Dendritic cell treated with granulocyte-macrophage colony-stimulating factor and Interleukin-4, amounts not matched to agents 40 ng/mL and 50 ng/mL, for 4 days (primary cell): ENCODE measurements around the gene KLHDC10.
"Not testable (repeated sequence)": the region's sequence is repeated elsewhere in the genome, so short reads cannot be mapped to it uniquely, and the experiment has no call there.

Experiments used
- H3K27ac Mint-ChIP-seq: one replicate; pipeline ENCODE4 v1.8.0; 2022; ENCODE audit warnings: mild to moderate bottlenecking, mixed read lengths
- H3K27me3 Mint-ChIP-seq: one replicate; pipeline ENCODE4 v1.8.0; 2022; ENCODE audit warnings: mild to moderate bottlenecking, mixed read lengths
- H3K36me3 Mint-ChIP-seq: one replicate; pipeline ENCODE4 v1.8.0; 2022; ENCODE audit warnings: low read depth, mixed read lengths
- H3K4me1 Mint-ChIP-seq: one replicate; pipeline ENCODE4 v1.8.0; 2022; ENCODE audit warnings: low read depth, mixed read lengths
- H3K4me3 Mint-ChIP-seq: one replicate; pipeline ENCODE4 v1.8.0; 2022; ENCODE audit warnings: mild to moderate bottlenecking, moderate library complexity, mixed read lengths
- H3K9me3 Mint-ChIP-seq: one replicate; pipeline ENCODE4 v1.8.0; 2022; ENCODE audit warnings: mixed read lengths
- intact Hi-C: fragments of 100-400 bp; cut with micrococcal nuclease; formaldehyde crosslinking; loops from one replicate; pipeline ENCODE4 v1.15.0; 2022

Gene KLHDC10

DNA sequence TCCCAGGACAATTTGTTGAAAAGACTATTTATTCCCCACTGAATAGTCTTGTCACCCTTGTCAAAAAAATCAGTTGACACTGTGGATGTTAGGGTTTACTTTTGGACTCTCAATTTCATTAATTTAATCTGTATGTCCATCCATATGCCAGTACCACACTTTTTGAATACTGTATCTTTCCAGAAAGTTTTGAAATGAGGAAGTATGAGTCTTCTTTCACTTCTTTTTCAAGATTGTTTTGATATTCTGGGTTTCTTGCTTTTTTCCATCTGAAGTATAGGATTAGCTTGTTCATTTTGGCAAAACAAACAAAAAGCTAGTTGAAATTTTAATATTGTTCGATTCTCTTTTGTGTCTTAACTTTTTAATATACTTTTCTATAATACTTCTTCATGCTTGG, 21.7 kb downstream of the KLHDC10 start:
- peak overlapping the region; percentile 21 for H3K27ac Mint-ChIP-seq
- peaks cover 6% of the 10 kb centered on the region for H3K36me3 Mint-ChIP-seq
- intact Hi-C loops, result no loop called here
- peaks cover 27% of the 10 kb centered on the region for H3K4me1 Mint-ChIP-seq
- no peaks in the 10 kb centered on the region for H3K27me3 Mint-ChIP-seq
- no peaks in the 10 kb centered on the region for H3K9me3 Mint-ChIP-seq
- H3K4me3 Mint-ChIP-seq, result no peak overlapping the region

DNA sequence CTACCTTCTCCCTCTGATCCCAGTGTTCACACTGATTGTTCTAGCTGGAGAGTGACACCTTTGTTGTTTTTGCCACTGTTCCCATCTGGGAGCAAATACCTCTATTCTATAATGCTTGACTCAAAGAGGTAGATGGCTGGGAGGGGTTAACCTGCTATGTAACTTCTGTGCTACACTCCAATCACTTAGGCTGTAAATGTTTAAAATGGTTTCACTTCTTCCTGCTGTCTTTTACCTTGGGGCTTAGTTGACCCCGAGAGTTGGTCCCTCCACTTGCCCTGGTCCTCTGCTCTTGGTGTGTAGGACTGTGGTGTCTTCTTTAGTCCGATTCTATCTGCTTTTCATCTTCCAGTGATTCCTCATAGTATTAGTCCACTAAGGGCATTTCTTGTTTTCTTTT, 22.3 kb downstream of the KLHDC10 start:
- H3K9me3 Mint-ChIP-seq, result no peaks in the 10 kb centered on the region
- peaks cover 6% of the 10 kb centered on the region for H3K36me3 Mint-ChIP-seq
- H3K27ac Mint-ChIP-seq, result peak overlapping the region; percentile 21
- H3K27me3 Mint-ChIP-seq, result no peaks in the 10 kb centered on the region
- peaks cover 27% of the 10 kb centered on the region for H3K4me1 Mint-ChIP-seq
- intact Hi-C loops, result no loop called here
- no peak overlapping the region for H3K4me3 Mint-ChIP-seq

DNA sequence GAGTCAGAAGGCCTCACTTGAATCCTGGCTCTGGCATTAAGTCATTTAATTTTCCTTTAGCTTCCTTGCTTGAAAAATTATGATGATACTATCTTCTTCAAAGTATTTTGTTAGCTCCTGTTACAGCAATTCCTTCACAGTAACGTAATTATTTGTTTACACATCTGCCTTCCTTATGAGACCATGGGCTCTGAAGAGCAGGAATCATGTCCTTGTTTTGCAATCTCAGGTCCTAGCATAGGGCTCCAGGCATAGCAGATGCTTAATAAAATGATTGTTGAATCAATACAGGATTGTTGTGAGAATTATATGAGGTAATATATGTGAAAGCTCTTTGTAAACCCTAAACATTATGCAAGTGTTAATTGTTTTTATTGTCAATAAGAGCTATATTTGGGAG, 25.5 kb downstream of the KLHDC10 start:
- H3K27ac Mint-ChIP-seq, result no peak overlapping the region
- no peaks in the 10 kb centered on the region for H3K9me3 Mint-ChIP-seq
- H3K4me3 Mint-ChIP-seq, result no peak overlapping the region
- intact Hi-C loops, result no loop called here
- no peaks in the 10 kb centered on the region for H3K27me3 Mint-ChIP-seq
- H3K36me3 Mint-ChIP-seq, result peaks cover 9% of the 10 kb centered on the region
- peaks cover 36% of the 10 kb centered on the region for H3K4me1 Mint-ChIP-seq

DNA sequence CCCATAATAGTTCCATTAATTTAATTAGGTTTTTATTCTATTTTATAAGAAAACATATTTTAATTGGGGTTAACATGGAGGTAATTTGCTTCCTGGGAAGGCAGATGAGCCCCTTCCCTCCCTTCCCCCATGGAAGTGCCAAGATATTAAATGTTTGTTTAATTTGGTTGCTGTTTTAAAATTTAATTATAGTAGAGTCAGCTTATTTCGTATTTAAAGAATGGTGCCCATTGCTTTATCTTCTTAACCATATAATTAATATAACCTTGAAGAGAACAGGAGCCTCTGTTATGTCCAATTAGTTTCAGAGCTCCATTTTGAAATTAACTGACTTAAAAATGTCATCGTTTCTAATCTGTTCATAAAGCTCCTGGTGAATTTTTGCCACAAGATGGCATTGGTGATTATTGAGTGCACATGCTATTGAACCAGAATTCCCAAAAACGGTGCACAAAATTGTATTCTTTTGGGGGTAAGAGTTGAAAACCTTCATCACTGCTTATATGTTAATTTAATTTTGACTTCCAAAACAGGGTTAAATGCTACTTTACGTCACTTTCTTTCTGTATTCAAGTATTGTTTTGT, 26.0 kb downstream of the KLHDC10 start:
- Mint-ChIP-seq H3K4me1 (peaks cover 30% of the 10 kb centered on the region), H3K4me3 (no peak overlapping the region), H3K27ac (no peak overlapping the region), H3K9me3 (no peaks in the 10 kb centered on the region), H3K36me3 (peaks cover 9% of the 10 kb centered on the region), H3K27me3 (no peaks in the 10 kb centered on the region)
- intact Hi-C loops, result no loop called here

DNA sequence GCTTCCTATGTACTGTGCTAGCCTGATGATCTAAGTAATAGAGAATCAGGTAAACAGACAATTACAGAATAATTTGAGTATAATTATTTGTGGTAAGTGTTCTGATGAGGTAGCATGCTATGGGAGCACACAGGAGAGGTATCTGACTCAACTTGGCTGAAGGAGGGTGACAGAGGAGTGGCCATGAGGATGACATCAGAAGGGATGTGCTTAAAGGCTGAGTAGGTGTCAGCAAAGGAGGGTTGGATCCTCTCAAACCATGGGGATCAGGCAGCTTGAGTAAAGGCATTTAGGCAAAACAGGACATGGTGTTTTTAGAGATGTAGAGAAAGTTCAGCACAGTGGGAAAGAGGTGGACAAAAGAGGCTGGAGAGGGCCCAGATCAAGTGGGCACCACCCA, 29.0 kb downstream of the KLHDC10 start:
- H3K27ac Mint-ChIP-seq, result no peak overlapping the region
- intact Hi-C loops, result no loop called here
- no peak overlapping the region for H3K4me3 Mint-ChIP-seq
- no peaks in the 10 kb centered on the region for H3K27me3 Mint-ChIP-seq
- peaks cover 9% of the 10 kb centered on the region for H3K36me3 Mint-ChIP-seq
- H3K9me3 Mint-ChIP-seq, result no peaks in the 10 kb centered on the region
- peaks cover 14% of the 10 kb centered on the region for H3K4me1 Mint-ChIP-seq

DNA sequence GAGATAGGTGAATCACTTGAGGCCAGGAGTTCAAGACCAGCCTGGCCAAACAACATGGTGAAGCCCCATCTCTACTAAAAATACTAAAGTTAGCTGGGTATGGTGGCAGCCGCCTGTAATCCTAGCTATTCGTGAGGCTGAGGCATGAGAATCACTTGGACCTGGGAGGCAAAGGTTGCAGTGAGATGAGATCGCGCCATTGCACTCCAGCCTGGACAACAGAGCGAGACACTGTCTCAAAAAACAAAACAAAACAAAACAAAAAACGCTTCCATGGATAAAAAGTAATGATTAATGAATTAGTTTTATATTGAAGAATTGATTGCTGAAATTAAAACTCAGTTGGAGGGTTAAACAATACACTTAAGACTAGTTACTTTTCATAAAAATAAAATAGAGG, 32.3 kb downstream of the KLHDC10 start:
- no peaks in the 10 kb centered on the region for H3K9me3 Mint-ChIP-seq
- no peak overlapping the region for H3K27ac Mint-ChIP-seq
- H3K36me3 Mint-ChIP-seq, result peaks cover 9% of the 10 kb centered on the region
- no peaks in the 10 kb centered on the region for H3K27me3 Mint-ChIP-seq
- intact Hi-C loops, result no loop called here
- H3K4me3 Mint-ChIP-seq, result no peak overlapping the region
- H3K4me1 Mint-ChIP-seq, result peaks cover 14% of the 10 kb centered on the region

DNA sequence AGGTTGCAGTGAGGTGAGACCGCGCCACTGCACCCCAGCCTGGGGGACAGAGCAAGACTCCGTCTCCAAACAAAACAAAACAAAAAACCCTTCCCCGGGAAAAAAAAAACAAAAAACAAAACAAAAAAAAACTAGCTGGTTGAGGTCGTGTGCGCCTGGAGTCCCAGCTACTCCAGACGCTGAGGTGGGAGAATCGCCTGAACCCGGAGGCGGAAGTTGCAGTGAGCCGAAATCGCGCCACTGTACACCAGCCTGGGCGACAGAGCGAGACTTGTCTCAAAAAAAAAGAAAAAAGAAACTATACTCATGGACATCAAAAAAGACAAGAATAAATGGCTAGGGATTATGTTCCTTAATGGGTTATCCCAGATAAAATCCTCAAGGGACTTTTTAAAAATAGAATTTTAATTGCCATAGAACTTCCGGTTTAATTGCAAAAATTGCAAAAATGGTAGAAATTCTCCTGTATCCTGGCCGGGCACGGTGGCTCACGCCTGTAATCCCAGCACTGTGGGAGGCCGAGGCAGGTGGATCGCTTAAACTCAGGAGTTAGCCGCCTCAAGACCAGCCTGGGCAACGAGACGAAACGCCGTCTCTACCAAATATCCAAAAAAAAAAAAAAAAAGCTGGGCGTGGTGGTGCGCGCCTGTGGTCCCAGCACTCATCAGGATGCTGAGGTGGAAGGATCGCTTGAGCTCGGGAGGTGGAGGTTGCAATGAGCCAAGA, 37.8 kb downstream of the KLHDC10 start:
- Mint-ChIP-seq H3K4me3 (no peak overlapping the region), H3K27me3 (no peaks in the 10 kb centered on the region), H3K27ac (no peak overlapping the region), H3K4me1 (peaks cover 4% of the 10 kb centered on the region), H3K9me3 (no peaks in the 10 kb centered on the region), H3K36me3 (peaks cover 6% of the 10 kb centered on the region)
- intact Hi-C loops, result no loop called here

DNA sequence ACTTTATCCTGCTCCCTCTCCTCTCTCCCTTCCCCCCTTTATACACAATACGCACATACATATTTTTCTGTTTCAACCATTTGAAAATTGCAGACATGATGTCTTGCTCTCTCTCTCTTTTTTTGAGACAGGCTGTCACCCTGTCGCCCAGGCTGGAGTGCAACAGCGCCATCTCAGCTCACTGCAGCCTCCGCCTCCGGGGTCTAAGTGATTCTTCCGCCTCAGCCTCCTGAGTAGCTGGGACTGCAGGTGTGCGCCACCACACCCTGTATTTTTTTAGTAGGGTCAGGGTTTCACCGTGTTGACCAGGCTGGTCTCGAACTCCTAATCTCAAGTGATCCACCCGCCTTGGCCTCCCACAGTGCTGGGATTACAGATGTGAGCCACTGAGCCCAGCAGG, 38.5 kb downstream of the KLHDC10 start:
- H3K9me3 Mint-ChIP-seq, result no peaks in the 10 kb centered on the region
- H3K4me1 Mint-ChIP-seq, result peaks cover 4% of the 10 kb centered on the region
- H3K27ac Mint-ChIP-seq, result no peak overlapping the region
- peaks cover 6% of the 10 kb centered on the region for H3K36me3 Mint-ChIP-seq
- intact Hi-C loops, result no loop called here
- no peak overlapping the region for H3K4me3 Mint-ChIP-seq
- H3K27me3 Mint-ChIP-seq, result no peaks in the 10 kb centered on the region

DNA sequence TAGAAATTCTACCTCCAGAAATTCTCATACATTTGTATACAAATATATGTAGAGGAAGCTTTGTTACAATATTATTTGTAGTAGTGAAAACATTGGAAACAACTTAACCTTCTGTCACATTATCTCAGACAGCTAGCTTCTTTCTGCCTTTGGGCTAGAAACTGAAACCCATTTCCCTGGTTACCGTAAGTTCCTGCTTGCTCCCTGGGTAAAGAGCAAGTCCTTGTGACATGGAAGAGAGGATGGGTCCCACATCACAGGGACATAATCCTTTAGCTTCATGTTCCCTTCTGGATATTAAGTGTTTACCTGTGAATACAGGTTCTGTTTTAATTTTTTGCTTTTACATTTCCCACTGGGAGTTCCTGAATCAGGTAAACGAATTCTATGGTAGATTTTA, 41.8 kb downstream of the KLHDC10 start:
- Mint-ChIP-seq H3K27ac (no peak overlapping the region), H3K4me3 (no peak overlapping the region), H3K27me3 (no peaks in the 10 kb centered on the region), H3K9me3 (no peaks in the 10 kb centered on the region), H3K4me1 (peaks cover 4% of the 10 kb centered on the region), H3K36me3 (peaks cover 6% of the 10 kb centered on the region)
- intact Hi-C loops, result no loop called here

DNA sequence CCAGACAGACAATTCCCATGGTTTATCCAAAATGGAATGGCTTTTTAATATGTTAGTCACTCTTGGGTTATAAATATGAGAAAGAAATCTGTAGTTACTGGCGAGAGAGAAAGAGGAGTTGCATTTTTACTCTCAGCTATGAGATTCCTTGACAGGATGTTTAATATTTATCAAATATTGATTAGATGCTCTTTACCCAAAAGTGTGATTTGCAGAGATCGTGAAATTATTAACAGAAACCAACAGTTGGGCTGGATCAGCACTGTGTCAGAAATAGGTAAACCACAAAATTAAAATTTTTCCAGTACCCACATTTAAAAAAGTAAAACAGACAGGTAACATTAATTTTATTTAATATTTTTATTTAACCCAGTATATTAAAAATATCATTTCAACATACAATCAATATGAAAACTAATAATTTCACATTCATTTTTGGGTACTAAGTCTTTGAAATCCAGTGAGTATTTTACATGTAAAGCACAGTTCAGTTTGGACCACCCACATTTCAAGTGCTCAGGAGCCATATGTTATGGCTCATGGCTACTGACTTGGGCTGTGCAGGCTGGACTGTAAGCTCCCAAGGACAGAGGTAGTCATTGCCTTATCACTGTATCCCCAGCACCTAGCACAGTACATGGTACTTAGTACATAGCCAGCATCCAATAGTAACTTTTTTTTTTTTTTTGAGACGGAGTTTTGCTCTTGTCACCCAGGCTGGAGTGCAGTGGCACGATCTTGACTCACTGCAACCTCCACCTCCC, 42.5 kb downstream of the KLHDC10 start:
- intact Hi-C loops, result no loop called here
- peaks cover 4% of the 10 kb centered on the region for H3K36me3 Mint-ChIP-seq
- H3K4me3 Mint-ChIP-seq, result no peak overlapping the region
- H3K4me1 Mint-ChIP-seq, result peaks cover 4% of the 10 kb centered on the region
- no peak overlapping the region for H3K27ac Mint-ChIP-seq
- H3K27me3 Mint-ChIP-seq, result no peaks in the 10 kb centered on the region
- no peaks in the 10 kb centered on the region for H3K9me3 Mint-ChIP-seq

DNA sequence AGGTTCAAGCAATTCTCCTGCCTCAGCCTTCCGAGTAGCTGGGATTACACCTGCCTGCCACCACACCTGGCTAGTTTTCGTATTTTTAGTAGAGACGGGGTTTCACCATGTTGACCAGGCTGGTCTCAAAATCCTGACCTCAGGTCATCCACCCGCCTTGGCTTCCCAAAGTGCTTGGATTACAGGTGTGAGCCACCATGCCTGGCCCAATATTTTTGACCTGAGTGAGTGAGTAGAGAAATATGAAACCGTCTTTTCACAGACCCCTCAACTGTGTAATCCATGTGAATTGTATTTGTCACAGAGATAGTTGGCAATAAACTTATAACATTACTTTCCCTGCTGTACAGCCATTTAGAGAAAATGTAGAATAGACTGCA, 43.1 kb downstream of the KLHDC10 start:
- H3K4me3 Mint-ChIP-seq, H3K4me1 Mint-ChIP-seq, H3K9me3 Mint-ChIP-seq, intact Hi-C loops, H3K27ac Mint-ChIP-seq, H3K36me3 Mint-ChIP-seq, H3K27me3 Mint-ChIP-seq: not testable (repeated sequence)

DNA sequence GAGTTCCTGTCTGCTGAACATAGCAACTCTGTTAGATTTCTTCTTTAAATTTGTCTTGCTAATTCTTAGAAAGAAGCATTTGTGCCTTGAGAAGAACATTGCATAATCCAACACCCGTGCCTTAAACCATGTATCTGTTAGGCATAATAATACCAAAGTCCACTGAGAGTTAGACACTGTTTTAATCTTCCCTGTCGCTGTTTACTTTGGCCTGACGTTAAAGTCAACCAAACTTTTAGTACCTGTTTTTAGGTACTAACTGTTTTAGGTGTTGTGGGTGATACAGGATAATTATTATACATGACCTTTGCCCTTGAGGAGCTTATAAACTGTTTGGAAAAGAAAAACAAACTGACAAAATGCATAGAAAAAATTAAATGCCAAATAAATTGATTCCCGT, 43.6 kb downstream of the KLHDC10 start:
- Mint-ChIP-seq H3K4me1 (peaks cover 4% of the 10 kb centered on the region), H3K36me3 (no peaks in the 10 kb centered on the region), H3K4me3 (no peak overlapping the region), H3K27ac (no peak overlapping the region), H3K9me3 (no peaks in the 10 kb centered on the region), H3K27me3 (no peaks in the 10 kb centered on the region)
- intact Hi-C loops, result no loop called here

DNA sequence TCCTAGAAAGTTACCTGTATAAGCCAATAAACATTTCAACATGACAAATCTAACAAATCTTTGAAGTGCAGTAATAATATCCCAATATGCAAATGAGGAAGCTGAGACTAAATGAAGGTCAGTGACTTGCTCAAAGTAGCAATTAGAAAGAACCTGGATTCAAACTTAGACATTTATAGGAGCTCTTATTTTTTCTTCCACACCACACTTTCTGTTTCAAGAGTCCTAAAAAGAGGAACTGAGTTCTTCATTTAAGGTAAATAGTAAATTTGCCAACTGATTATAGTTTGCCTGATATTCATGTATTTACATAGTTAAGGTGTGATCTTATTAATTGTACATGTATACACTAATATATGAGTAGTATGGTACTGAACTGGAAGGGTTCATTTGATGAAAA, 44.0 kb downstream of the KLHDC10 start:
- Mint-ChIP-seq H3K36me3 (no peaks in the 10 kb centered on the region), H3K9me3 (no peaks in the 10 kb centered on the region), H3K27ac (no peak overlapping the region), H3K4me1 (peaks cover 4% of the 10 kb centered on the region), H3K27me3 (no peaks in the 10 kb centered on the region), H3K4me3 (no peak overlapping the region)
- intact Hi-C loops, result no loop called here

DNA sequence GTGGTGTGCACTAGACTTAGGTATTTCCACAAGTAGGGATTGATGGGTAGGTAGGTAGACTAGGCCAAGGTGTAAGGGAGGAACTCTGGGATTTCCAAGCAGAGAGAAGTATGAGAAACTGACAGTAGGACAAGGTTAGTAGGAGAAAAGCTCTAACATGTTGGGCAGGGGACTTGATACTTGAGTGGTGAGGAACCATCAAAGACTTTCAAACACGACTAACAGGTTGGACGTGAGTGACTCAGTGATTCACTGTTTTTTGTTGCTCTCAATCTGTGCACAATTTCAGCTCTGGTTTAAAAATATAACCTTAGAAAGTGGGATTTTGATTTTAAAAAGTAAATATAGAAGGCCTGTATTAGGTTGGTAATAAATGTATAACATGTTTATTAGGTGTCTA, 44.4 kb downstream of the KLHDC10 start:
- intact Hi-C loops, result no loop called here
- no peak overlapping the region for H3K27ac Mint-ChIP-seq

More for the DNA sequence above, 44.4 kb downstream of the KLHDC10 start:
- H3K27me3 Mint-ChIP-seq, result no peaks in the 10 kb centered on the region
- H3K4me3 Mint-ChIP-seq, result no peak overlapping the region
- H3K36me3 Mint-ChIP-seq, result no peaks in the 10 kb centered on the region
- no peaks in the 10 kb centered on the region for H3K9me3 Mint-ChIP-seq
- H3K4me1 Mint-ChIP-seq, result peaks cover 4% of the 10 kb centered on the region
